Neural cell (in vitro differentiated cells): ENCODE measurements around the gene TPCN1. TPM values are rescaled to one million over a fixed set of nuclear protein-coding genes. Genes with fewer than 3 reads are reported as not detected.

Experiments used
- H2AFZ ChIP-seq: fragments of 200-600, 300-800 bp; sonication (generic), shearing (Covaris generic); 2 replicates; pipeline ENCODE4 v1.6.0; 2014; ENCODE audit warnings: low read depth, mild to moderate bottlenecking, antibody characterized with exemption, low read length, moderate library complexity
- H3F3A ChIP-seq: fragments of 200-600 bp; shearing (Covaris generic); 2 replicates; pipeline ENCODE4 v1.6.1; 2016; ENCODE audit warnings: mild to moderate bottlenecking, moderate library complexity, mixed read lengths, antibody characterized with exemption, low read length; ENCODE audit not compliant: insufficient read depth, poor library complexity, severe bottlenecking
- H3K27ac ChIP-seq: fragments of 200-600, 300-800 bp; sonication (generic), shearing (Covaris generic); 2 replicates; pipeline ENCODE4 v1.5.1; 2014; ENCODE audit warnings: mild to moderate bottlenecking, low read length, moderate library complexity
- H3K27me3 ChIP-seq: fragments of 300-800, 200-600 bp; sonication (generic), shearing (Covaris generic); 2 replicates; pipeline ENCODE4 v1.6.0; 2014; ENCODE audit warnings: mild to moderate bottlenecking, low read depth, low read length, moderate library complexity; ENCODE audit not compliant: insufficient read depth
- H3K36me3 ChIP-seq: fragments of 300-800, 200-600 bp; sonication (generic), shearing (Covaris generic); 2 replicates; pipeline ENCODE4 v1.5.1; 2014; ENCODE audit warnings: mild to moderate bottlenecking, antibody characterized with exemption, low read length, moderate library complexity; ENCODE audit not compliant: insufficient read depth
- H3K4me2 ChIP-seq: fragments of 300-800, 200-600 bp; sonication (generic), shearing (Covaris generic); 2 replicates; pipeline ENCODE4 v1.6.0; 2014; ENCODE audit warnings: mild to moderate bottlenecking, low read length
- H3K4me3 ChIP-seq: fragments of 300-800, 200-600 bp; sonication (generic), shearing (Covaris generic); 2 replicates; pipeline ENCODE4 v1.5.1; 2014; ENCODE audit warnings: mild to moderate bottlenecking, low read length, moderate library complexity
- H3K79me2 ChIP-seq: fragments of 200-600 bp; shearing (Covaris generic); replicated peaks from 2 replicates; pipeline ENCODE4 v1.6.0; 2014; ENCODE audit warnings: mild to moderate bottlenecking, low read length, moderate library complexity; ENCODE audit not compliant: insufficient read depth
- H3K9ac ChIP-seq: fragments of 300-800, 200-600 bp; sonication (generic), shearing (Covaris generic); 2 replicates; pipeline ENCODE4 v1.6.1; 2016; ENCODE audit warnings: mild to moderate bottlenecking, low read length, mixed read lengths
- H3K9me2 ChIP-seq: fragments of 200-600 bp; shearing (Covaris generic); 2 replicates; pipeline ENCODE4 v1.6.1; 2016; ENCODE audit warnings: mild to moderate bottlenecking, low read length, mixed read lengths; ENCODE audit not compliant: insufficient read depth
- H3K9me3 ChIP-seq: fragments of 200-600, 300-800 bp; sonication (generic), shearing (Covaris generic); 2 replicates; pipeline ENCODE4 v1.6.1; 2016; ENCODE audit warnings: mild to moderate bottlenecking, mixed run types, low read length, moderate library complexity, mixed read lengths
- H4K20me1 ChIP-seq: fragments of 200-600 bp; shearing (Covaris generic); 2 replicates; pipeline ENCODE4 v1.6.1; 2016; ENCODE audit warnings: mild to moderate bottlenecking, mixed run types; ENCODE audit not compliant: insufficient read depth
- EP300 ChIP-seq: fragments of 450-650 bp; conservative IDR thresholded peaks from 2 replicates; pipeline ENCODE4 v1.6.1; 2014; ENCODE audit warnings: antibody characterized with exemption, mild to moderate bottlenecking, moderate library complexity; ENCODE audit not compliant: poor library complexity, severe bottlenecking
- EZH2 ChIP-seq: fragments of 200-600, 300-800 bp; shearing (Covaris generic), sonication (generic); IDR thresholded peaks from 2 replicates; pipeline ENCODE4 v1.6.1; 2014; ENCODE audit warnings: antibody characterized with exemption, low read length, borderline replicate concordance, mild to moderate bottlenecking; ENCODE audit not compliant: insufficient read depth, poor library complexity, severe bottlenecking
- MXI1 ChIP-seq: fragments of 450-650 bp; conservative IDR thresholded peaks from 2 replicates; pipeline ENCODE4 v1.6.1; 2014; ENCODE audit warnings: antibody characterized with exemption, mild to moderate bottlenecking; ENCODE audit not compliant: poor library complexity, severe bottlenecking
- POLR2AphosphoS5 ChIP-seq: IDR thresholded peaks from 2 replicates; pipeline ENCODE4 v1.6.1; 2012
- RAD21 ChIP-seq: fragments of 450-650 bp; conservative IDR thresholded peaks from 2 replicates; pipeline ENCODE4 v1.6.1; 2014; ENCODE audit warnings: antibody characterized with exemption, mild to moderate bottlenecking, moderate library complexity
- SMC3 ChIP-seq: fragments of 450-650 bp; conservative IDR thresholded peaks from 2 replicates; pipeline ENCODE4 v1.6.1; 2014; ENCODE audit warnings: antibody characterized with exemption, mild to moderate bottlenecking, moderate library complexity; ENCODE audit not compliant: poor library complexity
- TAF1 ChIP-seq: IDR thresholded peaks from 2 replicates; pipeline ENCODE4 v1.6.1; 2012; ENCODE audit warnings: low read depth
- polyA plus RNA-seq: library from polyadenylated mRNA; depleted of rRNA; stranded (reverse); fragments of >200 nt; gene quantifications from 2 replicates; pipeline ENCODE4 v1.2.3, GENCODE V29; 2014
- TF ChIP-seq, protein P1 (sequence below): fragments of 450-650 bp; IDR thresholded peaks from 2 replicates; pipeline ENCODE4 v1.5.1; 2014; ENCODE audit warnings: antibody characterized with exemption, mild to moderate bottlenecking, moderate library complexity; ENCODE audit not compliant: poor library complexity, severe bottlenecking
- TF ChIP-seq, protein P2 (sequence below): IDR thresholded peaks from 2 replicates; pipeline ENCODE4 v1.6.1; 2012; ENCODE audit warnings: borderline replicate concordance

The TPCN1 gene
- polyA plus RNA-seq, 1 donor from 2014 or later = 4.0 TPM

DNA sequence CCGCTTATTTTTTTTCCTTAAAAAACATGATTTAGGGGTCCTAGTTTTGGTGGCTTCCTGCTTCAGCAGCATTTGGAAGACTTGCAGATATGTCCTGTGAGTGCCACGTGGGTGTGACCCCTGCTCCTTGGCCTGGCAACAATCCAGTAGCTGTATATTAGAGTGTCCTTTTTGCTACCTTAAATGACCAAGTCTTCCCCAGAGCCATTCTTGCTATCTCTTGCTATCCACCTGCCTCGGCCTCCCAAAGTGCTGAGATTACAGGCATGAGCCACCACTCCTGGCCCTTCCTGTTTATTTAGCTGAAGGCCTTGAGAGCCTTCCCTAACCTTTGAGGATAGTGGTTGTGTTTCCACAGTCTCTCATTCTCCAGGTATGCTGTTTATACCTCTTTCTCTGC lies 17.0 kb downstream of the TPCN1 start:
- Histone ChIP-seq H2AFZ (no peak overlapping the region), H3K27ac (no peak overlapping the region), H3F3A (no peaks in the 10 kb centered on the region), H3K9me2 (no peaks in the 10 kb centered on the region), H3K9me3 (no peaks in the 10 kb centered on the region), H3K79me2 (no peaks in the 10 kb centered on the region), H3K36me3 (no peaks in the 10 kb centered on the region), H3K4me3 (no peak overlapping the region), H3K27me3 (no peaks in the 10 kb centered on the region), H3K9ac (no peak overlapping the region), H3K4me2 (no peak overlapping the region), H4K20me1 (no peaks in the 10 kb centered on the region)
- no peak for TF ChIP-seq RAD21
- no peak for TF ChIP-seq SMC3
- no peak for TF ChIP-seq POLR2AphosphoS5

DNA sequence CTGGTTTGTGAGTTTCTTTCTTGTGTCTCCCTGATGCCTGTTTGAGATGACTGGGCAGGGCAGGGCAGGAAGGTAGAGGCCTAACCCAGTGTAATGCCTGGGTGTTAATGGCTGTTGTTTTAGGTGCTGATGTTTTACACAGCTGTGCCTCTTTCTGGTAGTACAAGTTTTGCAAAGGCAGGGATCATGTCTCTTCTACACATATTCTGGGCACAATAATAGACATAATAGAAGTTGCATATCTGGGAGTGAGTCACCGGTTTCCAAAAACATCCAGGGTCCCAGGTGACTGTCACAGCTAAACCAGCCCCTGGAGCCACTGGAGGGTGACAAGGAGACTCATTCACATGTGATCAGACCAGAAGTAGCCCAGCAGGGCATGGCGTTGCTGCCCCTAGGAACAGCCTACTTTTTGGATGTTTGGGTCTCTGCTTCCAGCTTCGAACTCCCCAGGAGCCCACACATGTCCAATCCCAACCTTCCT lies 18.1 kb downstream of the TPCN1 start:
- Histone ChIP-seq H3K9me3 (no peaks in the 10 kb centered on the region), H3F3A (no peaks in the 10 kb centered on the region), H3K4me2 (no peak overlapping the region), H3K9me2 (no peaks in the 10 kb centered on the region), H4K20me1 (no peaks in the 10 kb centered on the region), H3K79me2 (no peaks in the 10 kb centered on the region), H3K9ac (no peak overlapping the region), H2AFZ (no peak overlapping the region), H3K36me3 (no peaks in the 10 kb centered on the region), H3K27ac (no peak overlapping the region), H3K27me3 (no peaks in the 10 kb centered on the region), H3K4me3 (no peak overlapping the region)
- no peak for TF ChIP-seq POLR2AphosphoS5
- TF ChIP-seq RAD21 = no peak
- TF ChIP-seq, protein P1, sequence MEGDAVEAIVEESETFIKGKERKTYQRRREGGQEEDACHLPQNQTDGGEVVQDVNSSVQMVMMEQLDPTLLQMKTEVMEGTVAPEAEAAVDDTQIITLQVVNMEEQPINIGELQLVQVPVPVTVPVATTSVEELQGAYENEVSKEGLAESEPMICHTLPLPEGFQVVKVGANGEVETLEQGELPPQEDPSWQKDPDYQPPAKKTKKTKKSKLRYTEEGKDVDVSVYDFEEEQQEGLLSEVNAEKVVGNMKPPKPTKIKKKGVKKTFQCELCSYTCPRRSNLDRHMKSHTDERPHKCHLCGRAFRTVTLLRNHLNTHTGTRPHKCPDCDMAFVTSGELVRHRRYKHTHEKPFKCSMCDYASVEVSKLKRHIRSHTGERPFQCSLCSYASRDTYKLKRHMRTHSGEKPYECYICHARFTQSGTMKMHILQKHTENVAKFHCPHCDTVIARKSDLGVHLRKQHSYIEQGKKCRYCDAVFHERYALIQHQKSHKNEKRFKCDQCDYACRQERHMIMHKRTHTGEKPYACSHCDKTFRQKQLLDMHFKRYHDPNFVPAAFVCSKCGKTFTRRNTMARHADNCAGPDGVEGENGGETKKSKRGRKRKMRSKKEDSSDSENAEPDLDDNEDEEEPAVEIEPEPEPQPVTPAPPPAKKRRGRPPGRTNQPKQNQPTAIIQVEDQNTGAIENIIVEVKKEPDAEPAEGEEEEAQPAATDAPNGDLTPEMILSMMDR = no peak
- no peak for TF ChIP-seq EP300
- no peak for TF ChIP-seq SMC3
- no peak for TF ChIP-seq TAF1
- TF ChIP-seq, protein P2, sequence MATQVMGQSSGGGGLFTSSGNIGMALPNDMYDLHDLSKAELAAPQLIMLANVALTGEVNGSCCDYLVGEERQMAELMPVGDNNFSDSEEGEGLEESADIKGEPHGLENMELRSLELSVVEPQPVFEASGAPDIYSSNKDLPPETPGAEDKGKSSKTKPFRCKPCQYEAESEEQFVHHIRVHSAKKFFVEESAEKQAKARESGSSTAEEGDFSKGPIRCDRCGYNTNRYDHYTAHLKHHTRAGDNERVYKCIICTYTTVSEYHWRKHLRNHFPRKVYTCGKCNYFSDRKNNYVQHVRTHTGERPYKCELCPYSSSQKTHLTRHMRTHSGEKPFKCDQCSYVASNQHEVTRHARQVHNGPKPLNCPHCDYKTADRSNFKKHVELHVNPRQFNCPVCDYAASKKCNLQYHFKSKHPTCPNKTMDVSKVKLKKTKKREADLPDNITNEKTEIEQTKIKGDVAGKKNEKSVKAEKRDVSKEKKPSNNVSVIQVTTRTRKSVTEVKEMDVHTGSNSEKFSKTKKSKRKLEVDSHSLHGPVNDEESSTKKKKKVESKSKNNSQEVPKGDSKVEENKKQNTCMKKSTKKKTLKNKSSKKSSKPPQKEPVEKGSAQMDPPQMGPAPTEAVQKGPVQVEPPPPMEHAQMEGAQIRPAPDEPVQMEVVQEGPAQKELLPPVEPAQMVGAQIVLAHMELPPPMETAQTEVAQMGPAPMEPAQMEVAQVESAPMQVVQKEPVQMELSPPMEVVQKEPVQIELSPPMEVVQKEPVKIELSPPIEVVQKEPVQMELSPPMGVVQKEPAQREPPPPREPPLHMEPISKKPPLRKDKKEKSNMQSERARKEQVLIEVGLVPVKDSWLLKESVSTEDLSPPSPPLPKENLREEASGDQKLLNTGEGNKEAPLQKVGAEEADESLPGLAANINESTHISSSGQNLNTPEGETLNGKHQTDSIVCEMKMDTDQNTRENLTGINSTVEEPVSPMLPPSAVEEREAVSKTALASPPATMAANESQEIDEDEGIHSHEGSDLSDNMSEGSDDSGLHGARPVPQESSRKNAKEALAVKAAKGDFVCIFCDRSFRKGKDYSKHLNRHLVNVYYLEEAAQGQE = no peak
- TF ChIP-seq EZH2 = no peak
- TF ChIP-seq MXI1 = no peak

DNA sequence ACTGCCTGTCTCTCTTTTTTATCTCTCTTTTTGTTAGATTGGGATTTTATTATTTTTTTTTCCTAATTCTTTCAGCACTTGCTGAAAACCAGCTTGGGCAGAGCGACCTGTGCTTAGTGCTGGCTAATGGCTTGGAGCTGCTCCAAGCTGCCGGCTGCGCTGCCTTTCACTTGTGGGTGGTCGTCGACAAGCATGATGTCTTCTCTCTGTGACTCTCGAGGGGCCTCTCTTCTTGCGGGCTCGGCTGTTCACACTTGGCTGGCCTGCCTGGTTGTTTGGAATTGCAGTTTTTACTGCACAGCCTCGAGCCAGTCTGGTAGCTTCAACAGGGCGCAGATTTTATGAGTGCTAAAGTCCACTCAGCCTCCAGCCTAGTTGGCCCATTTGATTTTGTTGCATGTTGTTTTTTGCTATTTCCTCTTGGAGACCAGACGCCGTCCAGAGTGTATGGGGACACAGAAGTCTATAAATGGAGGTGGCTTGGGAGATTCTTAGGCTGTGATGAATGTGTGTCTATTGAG lies 18.6 kb downstream of the TPCN1 start:
- Histone ChIP-seq H2AFZ (no peak overlapping the region), H3F3A (no peaks in the 10 kb centered on the region), H3K27ac (no peak overlapping the region), H3K4me2 (no peak overlapping the region), H4K20me1 (no peaks in the 10 kb centered on the region), H3K9ac (no peak overlapping the region), H3K9me2 (no peaks in the 10 kb centered on the region), H3K79me2 (no peaks in the 10 kb centered on the region), H3K4me3 (no peak overlapping the region), H3K36me3 (no peaks in the 10 kb centered on the region), H3K9me3 (no peaks in the 10 kb centered on the region), H3K27me3 (no peaks in the 10 kb centered on the region)
- TF ChIP-seq TAF1 (no peak), EP300 (no peak), MXI1 (no peak), POLR2AphosphoS5 (no peak), RAD21 (no peak), EZH2 (no peak), SMC3 (no peak)
- TF ChIP-seq, protein P1 = no peak
- TF ChIP-seq, protein P2 = no peak
